Kidney tubule cell (primary cell): ENCODE results near the gene LMO2.

Experiments
- DNase-seq: peaks from one replicate; pipeline ENCODE4 v3.0.0-alpha.2; 2018; ENCODE audit warnings: low spot score

LMO2 gene

GRCh38 chr11:33819278-33820035 lies 72.4 kb downstream of the LMO2 start:
- no peak for DNase-seq
